HepG2 (cell line): ENCODE data around the gene CDT1. TPM values are rescaled to one million over a fixed set of nuclear protein-coding genes. Genes with fewer than 3 reads are reported as not detected.

Source experiments
- E2F5 ChIP-seq: sonication (generic); formaldehyde crosslinking; conservative IDR thresholded peaks from 2 replicates; pipeline ENCODE4 v1.4.0; 2020; ENCODE audit warnings: missing genetic modification reagents
- FOXC1 ChIP-seq: sonication (generic); formaldehyde crosslinking; IDR thresholded peaks from 2 replicates; pipeline ENCODE4 v1.8.0; 2022; ENCODE audit warnings: mild to moderate bottlenecking, missing genetic modification reagents, borderline replicate concordance
- FOXP1 ChIP-seq, 2 experiments: fragments of 450-650 bp in 1 of 2; IDR thresholded peaks; 2 replicates each; pipeline ENCODE4 v1.6.1; 2017 to 2018; ENCODE audit warnings: antibody characterized with exemption in 1 of 2
- GFI1 ChIP-seq: sonication (generic); formaldehyde crosslinking; IDR thresholded peaks from 2 replicates; pipeline ENCODE4 v1.5.0; 2020; ENCODE audit warnings: missing genetic modification reagents, mild to moderate bottlenecking, borderline replicate concordance
- HOXD1 ChIP-seq: sonication (generic); formaldehyde crosslinking; IDR thresholded peaks from 2 replicates; pipeline ENCODE4 v1.5.0; 2020; ENCODE audit warnings: missing genetic modification reagents
- MEIS2 ChIP-seq: sonication (generic); formaldehyde crosslinking; IDR thresholded peaks from 2 replicates; pipeline ENCODE4 v1.9.0; 2021; ENCODE audit warnings: mild to moderate bottlenecking, missing genetic modification reagents
- NCOR1 ChIP-seq: fragments of 200-600 bp; sonication (generic); IDR thresholded peaks from 2 replicates; pipeline ENCODE4 v1.7.0; 2017; ENCODE audit warnings: antibody characterized with exemption, low read length, borderline replicate concordance
- NR2F1 ChIP-seq, 2 experiments: fragments of 450-650 bp in 1 of 2; formaldehyde crosslinking in 1 of 2; IDR thresholded peaks; 2 replicates each; pipeline versions ENCODE4 v1.5.0 to v1.6.1; 2016 to 2020; ENCODE audit warnings: mild to moderate bottlenecking in 1 of 2, missing compliant biosample characterization in 1 of 2, missing genetic modification reagents in 1 of 2, moderate library complexity in 1 of 2
- SIN3A ChIP-seq: IDR thresholded peaks from 2 replicates; pipeline ENCODE4 v1.6.1; 2011; ENCODE audit warnings: low read depth, mild to moderate bottlenecking, control low read depth, low read length, borderline replicate concordance
- SUZ12 ChIP-seq: fragments of 150-350 bp; IDR thresholded peaks from 2 replicates; pipeline ENCODE4 v1.6.1; 2014; ENCODE audit warnings: low read depth, low read length
- TBL1XR1 ChIP-seq: fragments of 150-350 bp; IDR thresholded peaks from 2 replicates; pipeline ENCODE4 v1.6.1; 2014; ENCODE audit warnings: borderline replicate concordance, low read length; ENCODE audit not compliant: partially characterized antibody
- ZNF18 ChIP-seq: sonication (generic); formaldehyde crosslinking; IDR thresholded peaks from 2 replicates; pipeline ENCODE4 v1.8.0; 2022; ENCODE audit warnings: mild to moderate bottlenecking, missing genetic modification reagents; ENCODE audit not compliant: insufficient replicate concordance
- ZNF225 ChIP-seq: sonication (generic); formaldehyde crosslinking; IDR thresholded peaks from 2 replicates; pipeline ENCODE4 v1.4.0; 2020; ENCODE audit warnings: mild to moderate bottlenecking, missing genetic modification reagents
- ZNF296 ChIP-seq: sonication (generic); formaldehyde crosslinking; conservative IDR thresholded peaks from 2 replicates; pipeline ENCODE4 v1.5.0; 2020; ENCODE audit warnings: mild to moderate bottlenecking, missing genetic modification reagents
- ZNF503 ChIP-seq: sonication (generic); formaldehyde crosslinking; IDR thresholded peaks from 2 replicates; pipeline ENCODE4 v1.4.0; 2020; ENCODE audit warnings: missing genetic modification reagents
- ZNF558 ChIP-seq: sonication (generic); formaldehyde crosslinking; IDR thresholded peaks from 2 replicates; pipeline ENCODE4 v1.9.0; 2022; ENCODE audit warnings: mild to moderate bottlenecking, missing genetic modification reagents, borderline replicate concordance
- ZNF710 ChIP-seq: sonication (generic); formaldehyde crosslinking; IDR thresholded peaks from 2 replicates; pipeline ENCODE4 v1.5.0; 2020; ENCODE audit warnings: mild to moderate bottlenecking, missing genetic modification reagents, borderline replicate concordance
- ZNF781 ChIP-seq: sonication (generic); formaldehyde crosslinking; IDR thresholded peaks from 2 replicates; pipeline ENCODE4 v1.5.1; 2020; ENCODE audit warnings: borderline replicate concordance, mild to moderate bottlenecking, missing genetic modification reagents; ENCODE audit errors: not compliant biosample characterization
- polyA plus RNA-seq, 8 experiments: library from polyadenylated mRNA; depleted of rRNA in 3 of 8; stranded (reverse) in 7 of 8; unstranded in 1 of 8; fragments of >200 nt; fragmentation: Illumina TruSeq in 4 of 8; extraction: Trizol in 4 of 8; gene quantifications; 2 replicates each; pipeline versions ENCODE4 v1.2.1 to v1.2.3, GENCODE V29; 2011 to 2016; ENCODE audit warnings: low read depth in 4 of 8, missing spikeins in 1 of 8, mixed read lengths in 1 of 8; ENCODE audit not compliant: insufficient read depth in 1 of 8
- total RNA-seq, 5 experiments: library from RNA; depleted of rRNA; stranded (reverse); fragments of >200 nt; fragmentation: Illumina TruSeq; extraction: Trizol; gene quantifications; 2 replicates each; pipeline ENCODE4 v1.2.3, GENCODE V29; 2016; ENCODE audit warnings: low read depth in 1 of 5
- TF ChIP-seq, protein P1 (sequence below): sonication (generic); formaldehyde crosslinking; IDR thresholded peaks from 2 replicates; pipeline ENCODE4 v1.5.0; 2020; ENCODE audit warnings: mild to moderate bottlenecking, missing genetic modification reagents, moderate library complexity
- TF ChIP-seq, protein P2 (sequence below): sonication (generic); formaldehyde crosslinking; IDR thresholded peaks from 2 replicates; pipeline ENCODE4 v1.4.0; 2020; ENCODE audit warnings: mild to moderate bottlenecking, missing genetic modification reagents

The CDT1 gene
- total and polyA plus RNA-seq, 2 of the 13 experiments (the other 11 are each of a cell fraction or from before 2014, with no cell fraction given): 23.1 to 23.8 TPM

DNA sequence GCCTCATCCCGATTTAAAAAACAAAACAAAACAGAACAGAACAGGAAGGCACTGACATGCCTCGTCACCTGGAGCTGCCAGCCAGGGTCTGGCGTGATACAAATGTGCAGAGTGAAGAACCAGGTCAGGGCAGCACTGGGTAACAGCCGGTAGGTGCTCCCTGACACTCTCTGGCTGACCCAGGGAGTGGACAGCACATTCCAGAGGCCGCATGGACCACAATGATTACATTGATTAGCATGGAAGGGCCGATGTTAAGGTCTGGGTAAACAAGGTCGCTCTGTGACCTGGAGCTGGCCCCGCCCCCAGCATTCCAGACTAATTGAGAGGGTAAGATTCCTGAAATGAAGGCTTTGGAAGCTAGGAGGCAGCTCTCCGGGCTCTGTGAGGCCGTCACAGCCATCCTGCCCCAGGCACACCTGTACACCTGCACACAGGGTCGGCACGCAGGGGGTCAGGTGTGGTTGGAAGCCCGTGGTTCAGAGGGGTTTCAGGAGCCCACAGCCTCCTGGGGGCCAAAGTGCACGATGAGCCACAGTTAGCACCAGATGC, 40.0 kb upstream of the CDT1 start (continued):
- TF ChIP-seq ZNF18 (CRISPR knock-in tag) (no peak), HOXD1 (0 out of 2 replicates have a peak, but pooled peaks have one; percentile 72), E2F5 (no peak), GFI1 (peak; percentile 97), TBL1XR1 (peak; percentile 90), ZNF296 (CRISPR knock-in tag) (peak; percentile 99), ZNF503 (CRISPR knock-in tag) (peak; percentile 89), FOXC1 (CRISPR knock-in tag) (no peak; the same call in 1 of the 2 replicates), ZNF558 (CRISPR knock-in tag) (peak; percentile 1; the same call in 1 of the 2 replicates), NCOR1 (peak; percentile 80; the same call in 1 of the 2 replicates), NR2F1 (CRISPR knock-in tag; IDR thresholded peaks at IDR 0.05) (peak; percentile 81 to 95), ZNF225 (CRISPR knock-in tag) (no peak), SIN3A (no peak), ZNF710 (CRISPR knock-in tag) (0 out of 2 replicates have a peak, but pooled peaks have one; percentile 24), FOXP1 (IDR thresholded peaks at IDR 0.05) (peak; percentile 84), FOXP1 (CRISPR knock-in tag; IDR thresholded peaks at IDR 0.05) (peak; percentile 94), MEIS2 (peak; percentile 86), SUZ12 (no peak), ZNF781 (CRISPR knock-in tag) (no peak)
- TF ChIP-seq, protein P1, sequence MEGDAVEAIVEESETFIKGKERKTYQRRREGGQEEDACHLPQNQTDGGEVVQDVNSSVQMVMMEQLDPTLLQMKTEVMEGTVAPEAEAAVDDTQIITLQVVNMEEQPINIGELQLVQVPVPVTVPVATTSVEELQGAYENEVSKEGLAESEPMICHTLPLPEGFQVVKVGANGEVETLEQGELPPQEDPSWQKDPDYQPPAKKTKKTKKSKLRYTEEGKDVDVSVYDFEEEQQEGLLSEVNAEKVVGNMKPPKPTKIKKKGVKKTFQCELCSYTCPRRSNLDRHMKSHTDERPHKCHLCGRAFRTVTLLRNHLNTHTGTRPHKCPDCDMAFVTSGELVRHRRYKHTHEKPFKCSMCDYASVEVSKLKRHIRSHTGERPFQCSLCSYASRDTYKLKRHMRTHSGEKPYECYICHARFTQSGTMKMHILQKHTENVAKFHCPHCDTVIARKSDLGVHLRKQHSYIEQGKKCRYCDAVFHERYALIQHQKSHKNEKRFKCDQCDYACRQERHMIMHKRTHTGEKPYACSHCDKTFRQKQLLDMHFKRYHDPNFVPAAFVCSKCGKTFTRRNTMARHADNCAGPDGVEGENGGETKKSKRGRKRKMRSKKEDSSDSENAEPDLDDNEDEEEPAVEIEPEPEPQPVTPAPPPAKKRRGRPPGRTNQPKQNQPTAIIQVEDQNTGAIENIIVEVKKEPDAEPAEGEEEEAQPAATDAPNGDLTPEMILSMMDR (CRISPR knock-in tag): peak; percentile 71
- TF ChIP-seq, protein P2, sequence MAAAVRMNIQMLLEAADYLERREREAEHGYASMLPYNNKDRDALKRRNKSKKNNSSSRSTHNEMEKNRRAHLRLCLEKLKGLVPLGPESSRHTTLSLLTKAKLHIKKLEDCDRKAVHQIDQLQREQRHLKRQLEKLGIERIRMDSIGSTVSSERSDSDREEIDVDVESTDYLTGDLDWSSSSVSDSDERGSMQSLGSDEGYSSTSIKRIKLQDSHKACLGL (CRISPR knock-in tag): 0 out of 2 replicates have a peak, but pooled peaks have one; percentile 8
